Transverse colon (tissue), 4 donors: ENCODE measurements around the gene LARP6.

Experiments
- EP300 ChIP-seq: sonication (generic); formaldehyde crosslinking; IDR thresholded peaks from one replicate; pipeline ENCODE4 v1.6.1; 2017; ENCODE audit warnings: antibody characterized with exemption, low read depth
- POLR2A ChIP-seq: fragments of 450-650 bp; IDR thresholded peaks from one replicate; pipeline ENCODE4 v1.6.1; 2016; ENCODE audit warnings: antibody characterized with exemption, mild to moderate bottlenecking, moderate library complexity
- POLR2AphosphoS5 ChIP-seq, 3 donors: sonication (generic); formaldehyde crosslinking; IDR thresholded peaks; one replicate each; pipeline ENCODE4 v1.6.1; 2016; ENCODE audit warnings: antibody characterized with exemption in 3 of 3
- TF ChIP-seq, protein P1 (sequence below), 5 experiments: fragments of 200-600 bp in 3 of 5; fragments of 450-650 bp in 2 of 5; sonication (generic) in 3 of 5; IDR thresholded peaks; 1 replicate in 2 of 5; 2 replicates in 3 of 5; pipeline ENCODE4 v1.5.1; 2016 to 2017; ENCODE audit warnings: antibody characterized with exemption in 5 of 5, inconsistent platforms in 3 of 5, mild to moderate bottlenecking in 2 of 5, moderate library complexity in 1 of 5

DNA sequence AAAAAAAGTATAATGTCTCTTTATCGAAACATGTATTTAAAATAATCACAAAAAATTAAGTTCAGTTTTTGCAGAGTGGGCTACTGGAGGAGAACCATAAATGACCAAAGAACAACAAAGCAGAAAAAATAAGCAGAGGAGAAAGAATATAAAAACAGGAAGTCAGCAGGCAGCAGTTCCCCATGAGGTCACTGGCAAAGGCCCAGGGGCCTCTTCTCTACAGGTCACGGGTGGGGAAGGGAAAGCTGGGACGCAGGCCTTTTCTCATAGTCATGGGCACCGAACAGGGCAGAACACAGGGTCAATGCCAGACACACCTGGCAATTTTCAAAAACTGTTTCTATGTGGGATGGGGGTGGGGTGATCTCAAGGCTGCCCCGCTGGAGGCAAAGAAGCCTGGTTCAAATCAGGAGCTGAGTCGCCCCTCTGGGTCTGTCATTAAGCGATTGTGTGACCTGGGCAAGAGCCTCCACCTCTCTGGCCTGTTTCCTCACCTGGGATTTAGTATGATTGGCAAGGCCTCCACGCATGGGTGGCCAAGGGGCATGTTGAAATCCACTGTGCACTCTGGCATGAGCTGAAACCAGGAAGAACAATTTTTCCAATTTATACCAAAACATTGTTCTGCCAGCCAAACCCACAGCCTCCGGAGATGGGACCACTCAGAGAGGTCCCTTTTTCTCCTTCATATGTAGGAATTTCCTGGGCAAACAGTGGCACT is 46.8 kb downstream of the LARP6 start:
- TF ChIP-seq, protein P1, sequence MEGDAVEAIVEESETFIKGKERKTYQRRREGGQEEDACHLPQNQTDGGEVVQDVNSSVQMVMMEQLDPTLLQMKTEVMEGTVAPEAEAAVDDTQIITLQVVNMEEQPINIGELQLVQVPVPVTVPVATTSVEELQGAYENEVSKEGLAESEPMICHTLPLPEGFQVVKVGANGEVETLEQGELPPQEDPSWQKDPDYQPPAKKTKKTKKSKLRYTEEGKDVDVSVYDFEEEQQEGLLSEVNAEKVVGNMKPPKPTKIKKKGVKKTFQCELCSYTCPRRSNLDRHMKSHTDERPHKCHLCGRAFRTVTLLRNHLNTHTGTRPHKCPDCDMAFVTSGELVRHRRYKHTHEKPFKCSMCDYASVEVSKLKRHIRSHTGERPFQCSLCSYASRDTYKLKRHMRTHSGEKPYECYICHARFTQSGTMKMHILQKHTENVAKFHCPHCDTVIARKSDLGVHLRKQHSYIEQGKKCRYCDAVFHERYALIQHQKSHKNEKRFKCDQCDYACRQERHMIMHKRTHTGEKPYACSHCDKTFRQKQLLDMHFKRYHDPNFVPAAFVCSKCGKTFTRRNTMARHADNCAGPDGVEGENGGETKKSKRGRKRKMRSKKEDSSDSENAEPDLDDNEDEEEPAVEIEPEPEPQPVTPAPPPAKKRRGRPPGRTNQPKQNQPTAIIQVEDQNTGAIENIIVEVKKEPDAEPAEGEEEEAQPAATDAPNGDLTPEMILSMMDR (IDR thresholded peaks at IDR 0.05): no peak
- TF ChIP-seq EP300: no peak
- no peak for TF ChIP-seq POLR2A
- TF ChIP-seq POLR2AphosphoS5 (IDR thresholded peaks at IDR 0.05): no peak
